GM23338 (cell line): ENCODE data around the gene SLC39A10. TPM values are rescaled to one million over a fixed set of nuclear protein-coding genes. Genes with fewer than 3 reads are reported as not detected.

ENCODE experiments used
- ATAC-seq: fragments of 200-7000 bp; cut with Tn5 transposase; 3 replicates; pipeline ENCODE4 v1.9.1; 2020
- DNase-seq: peaks from one replicate; pipeline ENCODE4 v3.0.0-alpha.2; 2015; ENCODE audit warnings: low spot score
- H2AFZ ChIP-seq: fragments of 200-600 bp; sonication (generic); 2 replicates; pipeline ENCODE4 v1.8.0; 2016; ENCODE audit warnings: antibody characterized with exemption, mild to moderate bottlenecking, moderate library complexity
- H3F3A ChIP-seq: fragments of 200-600 bp; sonication (generic); replicated peaks from 2 replicates; pipeline ENCODE4 v1.8.0; 2017; ENCODE audit warnings: antibody characterized with exemption, mixed run types, low read depth
- H3K27ac ChIP-seq: fragments of 200-600 bp; sonication (generic); 2 replicates; pipeline ENCODE4 v1.6.1; 2016; ENCODE audit warnings: low read depth
- H3K27me3 ChIP-seq: fragments of 200-600 bp; sonication (generic); 2 replicates; pipeline ENCODE4 v1.8.0; 2016; ENCODE audit warnings: mild to moderate bottlenecking, mixed run types, moderate library complexity; ENCODE audit not compliant: insufficient read depth
- H3K36me3 ChIP-seq: fragments of 200-600 bp; sonication (generic); 2 replicates; pipeline ENCODE4 v1.8.0; 2016; ENCODE audit warnings: mild to moderate bottlenecking; ENCODE audit not compliant: insufficient read depth
- H3K4me1 ChIP-seq: fragments of 200-600 bp; sonication (generic); 2 replicates; pipeline ENCODE4 v1.8.0; 2016; ENCODE audit warnings: mild to moderate bottlenecking, moderate library complexity; ENCODE audit not compliant: insufficient read depth
- H3K4me2 ChIP-seq: fragments of 200-600 bp; sonication (generic); 2 replicates; pipeline ENCODE4 v1.7.1; 2017; ENCODE audit warnings: mixed run types
- H3K4me3 ChIP-seq: fragments of 200-600 bp; sonication (generic); 2 replicates; pipeline ENCODE4 v1.6.1; 2016; ENCODE audit warnings: mixed run types
- H3K79me2 ChIP-seq: fragments of 200-600 bp; sonication (generic); replicated peaks from 2 replicates; pipeline ENCODE4 v1.8.0; 2017; ENCODE audit warnings: mild to moderate bottlenecking; ENCODE audit not compliant: insufficient read depth
- H3K9me2 ChIP-seq: fragments of 200-600 bp; sonication (generic); 2 replicates; pipeline ENCODE4 v1.8.0; 2017; ENCODE audit not compliant: insufficient read depth
- H4K20me1 ChIP-seq: fragments of 200-600 bp; sonication (generic); replicated peaks from 2 replicates; pipeline ENCODE4 v1.8.0; 2017; ENCODE audit warnings: mild to moderate bottlenecking; ENCODE audit not compliant: insufficient read depth
- H3K27ac Mint-ChIP-seq: 2 replicates; pipeline ENCODE4 v1.8.0; 2020; ENCODE audit warnings: inconsistent platforms, mild to moderate bottlenecking, moderate library complexity, mixed read lengths
- H3K27me3 Mint-ChIP-seq: 3 replicates; pipeline ENCODE4 v1.8.0; 2022; ENCODE audit warnings: low read depth, mild to moderate bottlenecking, moderate library complexity, mixed read lengths, inconsistent platforms; ENCODE audit not compliant: insufficient read depth, poor library complexity
- H3K36me3 Mint-ChIP-seq: 3 replicates; pipeline ENCODE4 v1.8.0; 2021; ENCODE audit warnings: low read depth, mild to moderate bottlenecking, inconsistent platforms, moderate library complexity, mixed read lengths
- H3K4me1 Mint-ChIP-seq: 3 replicates; pipeline ENCODE4 v1.8.0; 2020; ENCODE audit warnings: mild to moderate bottlenecking, inconsistent platforms, mixed read lengths
- H3K4me3 Mint-ChIP-seq: 3 replicates; pipeline ENCODE4 v1.8.0; 2021; ENCODE audit warnings: moderate library complexity, mild to moderate bottlenecking, inconsistent platforms, mixed read lengths
- H3K9me3 Mint-ChIP-seq: 3 replicates; pipeline ENCODE4 v1.8.0; 2020; ENCODE audit warnings: moderate library complexity, mild to moderate bottlenecking, inconsistent platforms, mixed read lengths
- CREB1 ChIP-seq: fragments of 250-450 bp; sonication (Bioruptor Pico); IDR thresholded peaks from 2 replicates; pipeline ENCODE4 v1.5.0; 2020; ENCODE audit warnings: low read depth, mild to moderate bottlenecking, moderate library complexity
- EZH2 ChIP-seq: fragments of 200-600 bp; sonication (generic); IDR thresholded peaks from one replicate; pipeline ENCODE4 v1.8.0; 2017; ENCODE audit warnings: antibody characterized with exemption, mild to moderate bottlenecking, low read depth; ENCODE audit not compliant: unreplicated experiment
- EZH2phosphoT487 ChIP-seq: fragments of 200-600 bp; sonication (generic); IDR thresholded peaks from one replicate; pipeline ENCODE4 v1.8.1; 2018; ENCODE audit warnings: antibody characterized with exemption; ENCODE audit not compliant: unreplicated experiment
- JUNB ChIP-seq: IDR thresholded peaks from one replicate; pipeline ENCODE4 v1.6.1; 2016; ENCODE audit warnings: antibody characterized with exemption; ENCODE audit not compliant: unreplicated experiment
- NANOG ChIP-seq: IDR thresholded peaks from 2 replicates; pipeline ENCODE4 v1.6.1; 2016; ENCODE audit warnings: antibody characterized with exemption, borderline replicate concordance
- POLR2AphosphoS5 ChIP-seq: IDR thresholded peaks from 2 replicates; pipeline ENCODE4 v1.6.1; 2016; ENCODE audit warnings: antibody characterized with exemption, low read depth
- STAT1 ChIP-seq: IDR thresholded peaks from one replicate; pipeline ENCODE4 v1.6.1; 2016; ENCODE audit warnings: antibody characterized with exemption; ENCODE audit not compliant: unreplicated experiment
- ZNF114 ChIP-seq: fragments of 250-450 bp; sonication (Bioruptor Pico); IDR thresholded peaks from 2 replicates; pipeline ENCODE4 v1.5.0; 2020; ENCODE audit warnings: mild to moderate bottlenecking, moderate library complexity
- ZNF331 ChIP-seq: fragments of 250-450 bp; sonication (Bioruptor Pico); IDR thresholded peaks from 2 replicates; pipeline ENCODE4 v1.5.0; 2020; ENCODE audit warnings: low read depth, mild to moderate bottlenecking, moderate library complexity
- polyA plus RNA-seq: library from polyadenylated mRNA; unstranded; fragments of >200 nt; fragmentation: Nextera tagmentation; extraction: Ambion mirVana; gene quantifications from 2 replicates; pipeline ENCODE4 v1.2.1, GENCODE V29; 2016
- total RNA-seq: library from RNA; depleted of rRNA; stranded (reverse); fragments of >200 nt; shearing (Covaris generic); gene quantifications from 2 replicates; pipeline ENCODE4 v1.2.3, GENCODE V29; 2014
- TF ChIP-seq, protein P1 (sequence below), 2 experiments: fragments of 200-600 bp in 1 of 2; sonication (generic) in 1 of 2; conservative IDR thresholded peaks; 2 replicates each; pipeline versions ENCODE4 v1.5.1 to v1.6.1; 2016 to 2017; ENCODE audit warnings: antibody characterized with exemption in 2 of 2, low read depth in 2 of 2, mild to moderate bottlenecking in 2 of 2, moderate library complexity in 1 of 2
- TF ChIP-seq, protein P2 (sequence below): fragments of 250-450 bp; sonication (Bioruptor Pico); IDR thresholded peaks from 2 replicates; pipeline ENCODE4 v1.5.0; 2020; ENCODE audit warnings: mild to moderate bottlenecking, moderate library complexity
- TF ChIP-seq, protein P3 (sequence below): IDR thresholded peaks from one replicate; pipeline ENCODE4 v1.6.1; 2018; ENCODE audit warnings: antibody characterized with exemption; ENCODE audit not compliant: unreplicated experiment
- TF ChIP-seq, protein P4 (sequence below): IDR thresholded peaks from 2 replicates; pipeline ENCODE4 v1.6.1; 2016; ENCODE audit warnings: antibody characterized with exemption

SLC39A10 gene
- total and polyA plus RNA-seq, 2 experiments from 2014 or later = 261 to 356 TPM

DNA sequence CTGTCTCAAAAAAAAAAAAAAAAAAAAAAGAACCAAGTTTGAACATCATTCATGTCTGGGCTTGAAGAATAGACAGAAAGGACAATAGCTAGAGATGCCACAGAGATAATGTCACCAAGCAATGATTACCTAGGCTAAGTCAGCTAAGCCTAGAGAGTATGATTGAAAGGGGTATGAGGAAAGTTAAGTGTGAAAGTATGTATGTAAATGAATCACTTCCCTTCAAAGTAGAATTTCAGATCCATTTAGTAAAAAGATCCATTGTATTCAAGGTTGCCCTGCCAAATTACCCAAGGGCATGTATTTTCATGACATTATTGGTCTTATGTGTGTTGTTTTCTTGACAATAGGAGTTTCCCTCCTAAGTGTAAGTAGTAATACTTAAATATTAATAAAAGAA is 34.1 kb upstream of the SLC39A10 start:
- H3K4me1 Mint-ChIP-seq = peaks cover 22% of the 10 kb centered on the region

More for the DNA sequence above, 34.1 kb upstream of the SLC39A10 start:
- Mint-ChIP-seq H3K36me3 (peaks cover 5% of the 10 kb centered on the region; the same call in 2 of the 3 replicates), H3K4me3 (no peak overlapping the region), H3K27me3 (peaks cover 5% of the 10 kb centered on the region), H3K9me3 (no peaks in the 10 kb centered on the region), H3K27ac (peak overlapping the region; percentile 60; the same call in 1 of the 2 replicates)
- H3K27ac ChIP-seq = no peak overlapping the region
- no peak for DNase-seq
- H3K4me3 ChIP-seq = no peak overlapping the region
- peaks cover 28% of the 10 kb centered on the region for H3K4me1 ChIP-seq
- H3K27me3 ChIP-seq = no peaks in the 10 kb centered on the region
- 0 out of 2 replicates have a peak overlapping the region, but pooled peaks have one; percentile 20 for H3K4me2 ChIP-seq
- no peak for TF ChIP-seq EZH2
- TF ChIP-seq, protein P1, sequence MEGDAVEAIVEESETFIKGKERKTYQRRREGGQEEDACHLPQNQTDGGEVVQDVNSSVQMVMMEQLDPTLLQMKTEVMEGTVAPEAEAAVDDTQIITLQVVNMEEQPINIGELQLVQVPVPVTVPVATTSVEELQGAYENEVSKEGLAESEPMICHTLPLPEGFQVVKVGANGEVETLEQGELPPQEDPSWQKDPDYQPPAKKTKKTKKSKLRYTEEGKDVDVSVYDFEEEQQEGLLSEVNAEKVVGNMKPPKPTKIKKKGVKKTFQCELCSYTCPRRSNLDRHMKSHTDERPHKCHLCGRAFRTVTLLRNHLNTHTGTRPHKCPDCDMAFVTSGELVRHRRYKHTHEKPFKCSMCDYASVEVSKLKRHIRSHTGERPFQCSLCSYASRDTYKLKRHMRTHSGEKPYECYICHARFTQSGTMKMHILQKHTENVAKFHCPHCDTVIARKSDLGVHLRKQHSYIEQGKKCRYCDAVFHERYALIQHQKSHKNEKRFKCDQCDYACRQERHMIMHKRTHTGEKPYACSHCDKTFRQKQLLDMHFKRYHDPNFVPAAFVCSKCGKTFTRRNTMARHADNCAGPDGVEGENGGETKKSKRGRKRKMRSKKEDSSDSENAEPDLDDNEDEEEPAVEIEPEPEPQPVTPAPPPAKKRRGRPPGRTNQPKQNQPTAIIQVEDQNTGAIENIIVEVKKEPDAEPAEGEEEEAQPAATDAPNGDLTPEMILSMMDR (conservative IDR thresholded peaks at IDR 0.05; ENCODE audit: low read depth in 2 of 2) = no peak
- TF ChIP-seq, protein P2, sequence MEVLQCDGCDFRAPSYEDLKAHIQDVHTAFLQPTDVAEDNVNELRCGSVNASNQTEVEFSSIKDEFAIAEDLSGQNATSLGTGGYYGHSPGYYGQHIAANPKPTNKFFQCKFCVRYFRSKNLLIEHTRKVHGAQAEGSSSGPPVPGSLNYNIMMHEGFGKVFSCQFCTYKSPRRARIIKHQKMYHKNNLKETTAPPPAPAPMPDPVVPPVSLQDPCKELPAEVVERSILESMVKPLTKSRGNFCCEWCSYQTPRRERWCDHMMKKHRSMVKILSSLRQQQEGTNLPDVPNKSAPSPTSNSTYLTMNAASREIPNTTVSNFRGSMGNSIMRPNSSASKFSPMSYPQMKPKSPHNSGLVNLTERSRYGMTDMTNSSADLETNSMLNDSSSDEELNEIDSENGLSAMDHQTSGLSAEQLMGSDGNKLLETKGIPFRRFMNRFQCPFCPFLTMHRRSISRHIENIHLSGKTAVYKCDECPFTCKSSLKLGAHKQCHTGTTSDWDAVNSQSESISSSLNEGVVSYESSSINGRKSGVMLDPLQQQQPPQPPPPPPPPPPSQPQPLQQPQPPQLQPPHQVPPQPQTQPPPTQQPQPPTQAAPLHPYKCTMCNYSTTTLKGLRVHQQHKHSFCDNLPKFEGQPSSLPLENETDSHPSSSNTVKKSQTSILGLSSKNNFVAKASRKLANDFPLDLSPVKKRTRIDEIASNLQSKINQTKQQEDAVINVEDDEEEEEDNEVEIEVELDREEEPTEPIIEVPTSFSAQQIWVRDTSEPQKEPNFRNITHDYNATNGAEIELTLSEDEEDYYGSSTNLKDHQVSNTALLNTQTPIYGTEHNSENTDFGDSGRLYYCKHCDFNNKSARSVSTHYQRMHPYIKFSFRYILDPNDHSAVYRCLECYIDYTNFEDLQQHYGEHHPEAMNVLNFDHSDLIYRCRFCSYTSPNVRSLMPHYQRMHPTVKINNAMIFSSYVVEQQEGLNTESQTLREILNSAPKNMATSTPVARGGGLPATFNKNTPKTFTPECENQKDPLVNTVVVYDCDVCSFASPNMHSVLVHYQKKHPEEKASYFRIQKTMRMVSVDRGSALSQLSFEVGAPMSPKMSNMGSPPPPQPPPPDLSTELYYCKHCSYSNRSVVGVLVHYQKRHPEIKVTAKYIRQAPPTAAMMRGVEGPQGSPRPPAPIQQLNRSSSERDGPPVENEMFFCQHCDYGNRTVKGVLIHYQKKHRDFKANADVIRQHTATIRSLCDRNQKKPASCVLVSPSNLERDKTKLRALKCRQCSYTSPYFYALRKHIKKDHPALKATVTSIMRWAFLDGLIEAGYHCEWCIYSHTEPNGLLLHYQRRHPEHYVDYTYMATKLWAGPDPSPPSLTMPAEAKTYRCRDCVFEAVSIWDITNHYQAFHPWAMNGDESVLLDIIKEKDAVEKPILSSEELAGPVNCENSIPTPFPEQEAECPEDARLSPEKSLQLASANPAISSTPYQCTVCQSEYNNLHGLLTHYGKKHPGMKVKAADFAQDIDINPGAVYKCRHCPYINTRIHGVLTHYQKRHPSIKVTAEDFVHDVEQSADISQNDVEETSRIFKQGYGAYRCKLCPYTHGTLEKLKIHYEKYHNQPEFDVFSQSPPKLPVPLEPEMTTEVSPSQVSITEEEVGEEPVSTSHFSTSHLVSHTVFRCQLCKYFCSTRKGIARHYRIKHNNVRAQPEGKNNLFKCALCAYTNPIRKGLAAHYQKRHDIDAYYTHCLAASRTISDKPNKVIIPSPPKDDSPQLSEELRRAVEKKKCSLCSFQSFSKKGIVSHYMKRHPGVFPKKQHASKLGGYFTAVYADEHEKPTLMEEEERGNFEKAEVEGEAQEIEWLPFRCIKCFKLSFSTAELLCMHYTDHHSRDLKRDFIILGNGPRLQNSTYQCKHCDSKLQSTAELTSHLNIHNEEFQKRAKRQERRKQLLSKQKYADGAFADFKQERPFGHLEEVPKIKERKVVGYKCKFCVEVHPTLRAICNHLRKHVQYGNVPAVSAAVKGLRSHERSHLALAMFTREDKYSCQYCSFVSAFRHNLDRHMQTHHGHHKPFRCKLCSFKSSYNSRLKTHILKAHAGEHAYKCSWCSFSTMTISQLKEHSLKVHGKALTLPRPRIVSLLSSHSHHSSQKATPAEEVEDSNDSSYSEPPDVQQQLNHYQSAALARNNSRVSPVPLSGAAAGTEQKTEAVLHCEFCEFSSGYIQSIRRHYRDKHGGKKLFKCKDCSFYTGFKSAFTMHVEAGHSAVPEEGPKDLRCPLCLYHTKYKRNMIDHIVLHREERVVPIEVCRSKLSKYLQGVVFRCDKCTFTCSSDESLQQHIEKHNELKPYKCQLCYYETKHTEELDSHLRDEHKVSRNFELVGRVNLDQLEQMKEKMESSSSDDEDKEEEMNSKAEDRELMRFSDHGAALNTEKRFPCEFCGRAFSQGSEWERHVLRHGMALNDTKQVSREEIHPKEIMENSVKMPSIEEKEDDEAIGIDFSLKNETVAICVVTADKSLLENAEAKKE (CRISPR knock-in tag) = no peak
- no peak for TF ChIP-seq ZNF114 (CRISPR knock-in tag)
- TF ChIP-seq NANOG = no peak
- TF ChIP-seq EZH2phosphoT487 = no peak
- no peak for TF ChIP-seq ZNF331 (CRISPR knock-in tag)
- TF ChIP-seq, protein P3, sequence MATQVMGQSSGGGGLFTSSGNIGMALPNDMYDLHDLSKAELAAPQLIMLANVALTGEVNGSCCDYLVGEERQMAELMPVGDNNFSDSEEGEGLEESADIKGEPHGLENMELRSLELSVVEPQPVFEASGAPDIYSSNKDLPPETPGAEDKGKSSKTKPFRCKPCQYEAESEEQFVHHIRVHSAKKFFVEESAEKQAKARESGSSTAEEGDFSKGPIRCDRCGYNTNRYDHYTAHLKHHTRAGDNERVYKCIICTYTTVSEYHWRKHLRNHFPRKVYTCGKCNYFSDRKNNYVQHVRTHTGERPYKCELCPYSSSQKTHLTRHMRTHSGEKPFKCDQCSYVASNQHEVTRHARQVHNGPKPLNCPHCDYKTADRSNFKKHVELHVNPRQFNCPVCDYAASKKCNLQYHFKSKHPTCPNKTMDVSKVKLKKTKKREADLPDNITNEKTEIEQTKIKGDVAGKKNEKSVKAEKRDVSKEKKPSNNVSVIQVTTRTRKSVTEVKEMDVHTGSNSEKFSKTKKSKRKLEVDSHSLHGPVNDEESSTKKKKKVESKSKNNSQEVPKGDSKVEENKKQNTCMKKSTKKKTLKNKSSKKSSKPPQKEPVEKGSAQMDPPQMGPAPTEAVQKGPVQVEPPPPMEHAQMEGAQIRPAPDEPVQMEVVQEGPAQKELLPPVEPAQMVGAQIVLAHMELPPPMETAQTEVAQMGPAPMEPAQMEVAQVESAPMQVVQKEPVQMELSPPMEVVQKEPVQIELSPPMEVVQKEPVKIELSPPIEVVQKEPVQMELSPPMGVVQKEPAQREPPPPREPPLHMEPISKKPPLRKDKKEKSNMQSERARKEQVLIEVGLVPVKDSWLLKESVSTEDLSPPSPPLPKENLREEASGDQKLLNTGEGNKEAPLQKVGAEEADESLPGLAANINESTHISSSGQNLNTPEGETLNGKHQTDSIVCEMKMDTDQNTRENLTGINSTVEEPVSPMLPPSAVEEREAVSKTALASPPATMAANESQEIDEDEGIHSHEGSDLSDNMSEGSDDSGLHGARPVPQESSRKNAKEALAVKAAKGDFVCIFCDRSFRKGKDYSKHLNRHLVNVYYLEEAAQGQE = no peak
- no peak for TF ChIP-seq STAT1
- TF ChIP-seq CREB1 (CRISPR knock-in tag) = no peak
- TF ChIP-seq, protein P4, sequence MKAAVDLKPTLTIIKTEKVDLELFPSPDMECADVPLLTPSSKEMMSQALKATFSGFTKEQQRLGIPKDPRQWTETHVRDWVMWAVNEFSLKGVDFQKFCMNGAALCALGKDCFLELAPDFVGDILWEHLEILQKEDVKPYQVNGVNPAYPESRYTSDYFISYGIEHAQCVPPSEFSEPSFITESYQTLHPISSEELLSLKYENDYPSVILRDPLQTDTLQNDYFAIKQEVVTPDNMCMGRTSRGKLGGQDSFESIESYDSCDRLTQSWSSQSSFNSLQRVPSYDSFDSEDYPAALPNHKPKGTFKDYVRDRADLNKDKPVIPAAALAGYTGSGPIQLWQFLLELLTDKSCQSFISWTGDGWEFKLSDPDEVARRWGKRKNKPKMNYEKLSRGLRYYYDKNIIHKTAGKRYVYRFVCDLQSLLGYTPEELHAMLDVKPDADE = no peak
- TF ChIP-seq POLR2AphosphoS5 = no peak
- TF ChIP-seq JUNB = no peak
- H4K20me1 ChIP-seq = no peaks in the 10 kb centered on the region; the same call in none of the 2 replicates
- H3K9me2 ChIP-seq = no peaks in the 10 kb centered on the region
- no peaks in the 10 kb centered on the region for H3F3A ChIP-seq
- H3K36me3 ChIP-seq = peaks cover 5% of the 10 kb centered on the region; the same call in 1 of the 2 replicates
- no peak overlapping the region for H2AFZ ChIP-seq
- peaks cover 71% of the 10 kb centered on the region for H3K79me2 ChIP-seq
- ATAC-seq = no peak
